GM12892 (cell line): Measurements from ENCODE around the gene C4BPB.

Experiments used
- POLR2A ChIP-seq: IDR thresholded peaks from 2 replicates; pipeline ENCODE4 v1.6.1; 2011; ENCODE audit warnings: low read depth, low read length, control low read depth
- POLR2AphosphoS5 ChIP-seq: IDR thresholded peaks from 2 replicates; pipeline ENCODE4 v1.6.1; 2011; ENCODE audit warnings: low read depth, low read length, control low read depth

GRCh38 chr1:207088701-207089626 is at the start of gene C4BPB:
- TF ChIP-seq POLR2A (no peak), POLR2AphosphoS5 (no peak)
